HG03159 (cell line): ENCODE results near the gene TUBGCP3.

ENCODE experiments used
- ATAC-seq: cut with Tn5 transposase; IDR thresholded peaks from one replicate; pipeline ENCODE4 v1.9.1; 2021; ENCODE audit warnings: mild to moderate bottlenecking, moderate library complexity; ENCODE audit not compliant: unreplicated experiment

TUBGCP3 gene

DNA sequence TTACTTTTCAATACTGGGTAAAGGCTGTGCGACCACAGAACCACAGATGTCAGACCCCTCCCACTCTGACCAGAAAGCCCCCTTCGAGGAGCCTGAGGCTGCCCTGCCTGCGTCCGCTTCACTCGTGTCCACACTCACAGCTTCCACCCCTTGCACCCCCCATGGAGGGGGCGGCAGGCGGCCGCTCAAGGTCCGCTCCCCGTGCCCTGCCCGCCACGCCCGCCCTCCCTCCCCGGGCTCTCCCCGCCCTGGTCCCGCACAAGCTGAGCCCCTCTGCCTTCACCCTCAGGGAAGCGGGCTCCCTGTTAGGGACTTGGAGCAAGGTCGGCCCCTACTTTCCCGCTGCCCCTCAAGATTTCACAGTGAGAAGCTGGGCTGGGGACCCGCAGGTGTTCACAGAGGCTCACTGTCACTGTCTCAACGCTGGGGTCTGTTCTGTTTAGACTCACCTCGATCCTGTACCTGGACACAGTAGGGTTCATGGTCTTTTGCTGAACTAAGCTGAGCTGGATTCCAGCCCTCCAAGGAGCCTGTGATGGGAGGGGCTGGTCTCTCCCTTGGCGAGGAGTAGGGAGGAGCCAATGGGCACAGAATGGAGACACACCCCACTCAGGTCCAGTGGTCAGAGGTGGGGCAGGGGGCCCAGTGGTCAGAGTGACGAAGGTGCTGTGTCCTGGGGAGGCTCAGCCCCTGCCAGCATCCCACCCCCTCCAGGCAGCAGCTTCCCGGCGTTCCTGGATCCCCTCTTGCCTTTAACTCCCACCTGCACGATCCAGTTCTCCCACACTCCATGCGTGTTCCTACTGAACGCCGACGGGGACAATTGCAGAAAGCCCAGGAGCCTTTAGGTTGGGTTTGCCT, 142.3 kb downstream of the TUBGCP3 start:
- ATAC-seq: no peak

DNA sequence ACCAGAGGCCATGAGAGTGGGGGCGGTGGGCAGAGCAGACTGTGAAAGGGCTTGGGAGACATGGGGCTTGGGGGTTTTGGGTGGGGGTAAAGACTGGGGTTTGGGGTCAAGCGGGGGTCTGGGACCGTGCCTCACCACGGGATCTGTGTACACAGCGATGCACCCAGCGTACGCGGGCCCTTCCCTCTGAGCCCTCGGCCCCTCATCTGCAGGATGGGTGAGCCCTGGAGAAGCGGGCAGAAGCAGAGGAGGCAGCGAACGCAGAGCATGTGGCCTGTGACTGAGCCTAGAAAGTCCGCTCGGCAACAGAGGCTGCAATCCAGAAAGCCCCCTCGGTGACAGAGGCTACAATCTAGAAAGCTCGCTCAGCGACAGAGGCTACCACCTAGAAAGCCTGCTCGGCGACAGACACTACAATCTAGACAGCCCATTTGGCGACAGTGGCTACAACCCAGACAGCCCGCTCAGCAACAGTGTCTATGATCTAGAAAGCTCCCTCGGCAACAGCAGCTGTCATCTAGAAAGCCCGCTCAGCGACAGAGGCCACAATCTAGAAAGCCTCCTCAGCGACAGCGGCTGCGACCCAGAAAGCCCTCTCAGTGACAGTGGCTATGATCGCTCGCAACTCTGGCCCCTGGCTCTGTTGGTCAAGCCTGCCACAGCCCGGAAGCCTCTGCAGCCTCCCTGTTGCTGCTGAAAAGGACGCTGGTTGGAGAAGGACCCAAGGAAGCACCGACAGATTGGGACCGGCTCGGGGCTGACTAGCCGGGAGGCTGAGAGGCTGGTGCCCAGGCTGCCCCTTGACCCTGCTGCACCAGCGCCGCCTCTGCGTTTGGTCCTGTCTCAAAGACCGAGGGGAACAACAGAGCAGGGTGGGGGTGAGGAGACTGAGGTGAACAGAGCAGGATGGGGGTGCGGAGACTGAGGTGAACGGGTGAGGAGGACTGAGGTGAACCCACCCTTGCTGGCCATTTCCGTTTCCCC, 143.2 kb downstream of the TUBGCP3 start:
- ATAC-seq: no peak

DNA sequence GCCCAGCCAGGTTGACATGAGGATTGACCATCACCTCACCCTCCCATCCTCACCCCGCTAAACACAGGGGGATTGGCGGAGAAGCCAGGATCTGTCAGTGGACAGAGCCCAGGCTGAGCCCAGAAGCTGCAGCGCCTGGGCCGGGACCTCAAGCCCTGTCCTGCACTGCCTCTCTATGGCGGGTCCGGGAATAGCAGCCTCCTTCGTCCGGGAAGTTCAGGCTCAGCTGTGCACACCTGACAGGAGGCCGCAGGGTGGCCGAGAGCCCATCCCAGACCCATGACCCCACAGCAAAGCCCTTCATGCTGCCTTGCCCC, 144.0 kb downstream of the TUBGCP3 start:
- ATAC-seq: peak; percentile 86

DNA sequence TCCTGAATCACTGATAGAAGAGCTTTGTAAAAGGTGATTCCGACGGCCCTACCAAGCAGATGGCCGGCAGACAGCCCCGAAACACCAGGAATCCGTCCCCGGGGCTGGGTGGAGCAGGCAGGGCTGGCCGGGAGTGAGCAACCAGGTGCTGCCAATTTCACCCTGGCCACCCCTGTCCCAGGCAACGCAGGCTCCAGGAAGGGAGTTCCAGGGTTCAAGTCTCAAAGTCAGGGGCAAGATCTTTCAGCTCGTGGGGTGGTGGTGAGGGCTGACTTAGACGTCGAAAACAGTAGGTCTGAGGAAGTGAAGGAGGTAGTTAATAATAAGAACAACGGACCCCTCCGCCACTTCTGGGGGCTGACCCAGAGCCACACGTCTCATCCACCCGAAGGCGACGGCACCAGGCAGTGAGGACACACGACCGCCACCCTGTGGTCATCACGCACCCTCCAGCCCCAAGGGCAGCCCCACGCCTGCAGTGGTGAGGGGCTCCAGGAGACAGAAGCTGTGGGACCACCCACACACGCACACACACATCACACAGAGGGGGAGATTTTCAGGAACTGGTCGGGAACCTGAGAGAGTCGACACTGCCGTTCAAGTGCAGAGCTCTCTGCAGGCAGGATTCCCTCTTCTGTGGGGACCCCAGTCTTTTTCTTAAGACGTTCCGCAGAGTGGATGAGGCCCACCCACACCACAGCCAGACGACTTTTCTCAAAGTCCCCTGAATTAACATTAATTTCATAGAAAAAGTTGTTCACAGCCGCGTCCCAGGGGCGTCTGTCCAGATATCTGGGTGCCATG, 144.6 kb downstream of the TUBGCP3 start:
- ATAC-seq: no peak

DNA sequence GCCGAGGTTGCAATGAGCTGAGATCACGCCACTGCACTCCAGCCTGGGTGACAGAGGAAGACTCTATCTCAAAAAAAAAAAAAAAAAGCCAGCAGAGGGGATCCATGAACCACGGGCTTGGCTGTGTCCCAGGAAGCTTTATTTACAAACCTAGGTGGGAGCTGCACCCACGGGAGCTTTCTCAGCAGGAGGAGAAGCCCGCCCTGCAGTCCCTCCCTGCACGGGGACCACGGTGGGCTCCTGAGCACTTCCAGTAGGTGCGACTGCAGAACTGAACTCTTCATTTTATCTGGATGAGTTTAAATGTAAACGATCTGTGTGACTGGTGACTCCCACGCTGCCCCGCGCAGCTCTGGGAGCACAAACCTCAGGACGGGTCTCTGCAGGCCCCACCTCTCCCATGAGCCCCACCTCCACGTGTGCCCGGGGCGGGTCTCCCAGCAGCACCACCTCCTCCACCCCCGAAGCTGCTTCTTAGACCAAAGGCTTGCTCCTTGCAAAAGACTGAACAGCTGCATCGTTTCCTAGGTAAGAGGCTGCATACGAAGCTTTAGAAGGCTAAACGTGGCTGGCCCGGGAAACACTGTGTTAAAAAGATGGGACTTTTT, 145.4 kb downstream of the TUBGCP3 start:
- ATAC-seq: no peak

DNA sequence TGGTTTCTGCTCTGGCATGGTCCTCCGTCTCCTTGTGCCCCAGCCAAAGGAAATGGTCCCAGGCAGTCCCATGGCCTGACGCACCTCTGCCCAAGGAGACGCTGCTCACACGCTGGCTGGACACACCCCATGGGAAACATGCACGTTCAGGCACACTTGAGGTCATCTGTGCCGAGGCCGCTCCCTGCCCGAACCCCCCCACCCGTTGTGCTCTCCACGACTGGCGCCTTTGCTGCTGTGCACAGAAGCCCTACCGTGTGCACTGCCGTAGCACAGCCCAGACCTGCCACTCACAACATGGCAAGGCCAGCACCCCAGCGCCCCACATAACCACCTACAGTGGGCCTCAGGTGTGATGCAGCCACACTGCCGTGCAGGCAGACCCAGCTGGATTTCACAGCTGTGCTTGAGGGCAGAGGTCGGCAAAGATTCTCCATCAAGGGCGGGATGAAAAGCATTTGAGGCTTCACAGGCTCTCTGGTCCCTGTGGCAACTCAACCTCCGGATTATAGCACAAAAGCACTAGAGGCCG, 146.1 kb downstream of the TUBGCP3 start:
- ATAC-seq: no peak

DNA sequence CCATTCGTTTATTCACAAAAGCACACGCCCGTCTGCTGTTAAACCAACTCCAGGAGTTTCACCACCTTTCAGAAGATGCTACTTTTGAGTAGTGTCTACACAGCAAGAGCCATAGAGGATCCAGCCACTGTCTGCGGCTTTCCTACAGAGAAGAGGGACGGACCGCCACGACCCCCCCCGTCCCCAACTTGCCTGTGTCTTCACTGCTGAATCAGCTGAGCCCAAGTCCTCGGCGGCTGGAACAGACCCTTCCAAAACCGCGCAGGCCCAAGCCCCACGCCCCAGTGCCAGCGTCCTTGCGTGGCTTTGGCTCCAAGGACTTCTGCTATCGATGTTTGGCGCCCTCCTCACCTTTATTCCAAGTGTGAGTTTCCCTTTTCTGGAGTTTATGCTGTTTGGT, 146.7 kb downstream of the TUBGCP3 start:
- no peak for ATAC-seq

DNA sequence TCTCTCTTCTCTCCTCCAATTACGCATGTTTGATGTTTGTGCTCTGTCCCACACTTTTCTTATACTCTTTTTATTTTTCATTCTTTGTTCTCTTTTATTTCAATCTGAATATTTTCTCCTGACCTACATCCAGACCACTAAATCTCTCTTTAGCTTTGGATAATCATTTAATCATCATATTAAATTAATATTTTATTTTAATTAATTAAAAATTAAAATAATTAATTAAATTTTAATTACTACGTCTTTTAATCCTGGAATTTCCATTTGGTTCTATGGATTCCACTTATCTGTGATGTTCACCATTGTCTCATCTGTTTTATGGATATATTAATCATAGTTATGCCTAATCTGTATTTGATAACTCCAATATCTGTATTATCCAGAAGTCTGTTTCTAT, 149.4 kb downstream of the TUBGCP3 start:
- no peak for ATAC-seq

DNA sequence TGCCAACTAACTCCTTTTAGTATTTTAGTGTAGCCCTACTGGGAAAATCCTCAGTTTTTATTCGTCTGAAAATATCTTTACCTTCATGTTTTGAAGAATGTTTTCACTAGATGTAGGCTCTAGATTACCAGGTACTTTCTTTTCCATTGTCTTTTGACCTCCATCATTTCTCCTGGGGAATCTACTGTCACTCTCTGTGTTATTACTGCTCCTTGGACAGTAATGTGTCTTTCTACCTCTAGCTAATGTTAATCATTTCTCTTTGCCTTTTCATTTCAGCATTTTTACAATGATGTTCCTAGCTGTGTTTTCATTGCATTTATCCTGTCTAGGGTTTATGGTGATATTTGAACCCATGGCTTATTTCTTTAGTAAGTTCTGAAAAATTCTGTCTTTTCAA, 149.9 kb downstream of the TUBGCP3 start:
- ATAC-seq: no peak

DNA sequence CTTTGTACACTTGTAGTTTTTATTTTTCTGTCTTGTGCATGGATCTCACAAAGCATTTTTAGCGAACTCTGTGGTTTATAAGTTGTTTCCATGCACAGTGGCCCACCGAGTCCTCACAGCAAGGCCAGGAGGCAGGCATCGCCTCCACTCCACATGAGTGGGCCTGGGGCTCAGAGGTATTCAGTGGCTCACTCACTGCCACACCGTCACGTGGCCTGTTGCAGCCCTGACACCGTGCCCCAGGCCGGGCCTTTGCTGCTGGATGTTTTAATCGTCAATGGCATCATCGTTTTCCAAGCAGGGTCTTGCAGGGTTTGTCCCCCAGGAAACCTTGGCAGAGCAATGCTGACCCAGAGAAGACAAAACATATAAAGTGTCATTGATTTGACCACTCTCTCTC, 152.0 kb downstream of the TUBGCP3 start:
- ATAC-seq: no peak
